Osteoblast (primary cell): ENCODE data around the gene BRF1. TPM values are rescaled to one million over a fixed set of nuclear protein-coding genes. Genes with fewer than 3 reads are reported as not detected.

ENCODE experiments used
- DNase-seq: peaks from one replicate; pipeline ENCODE4 v3.0.0; 2011; ENCODE audit warnings: low spot score, mixed read lengths; ENCODE audit not compliant: insufficient read length; ENCODE audit errors: missing footprints
- H2AFZ ChIP-seq: 2 replicates; pipeline ENCODE4 v1.6.0; 2011; ENCODE audit warnings: mild to moderate bottlenecking, low read length
- H3K27ac ChIP-seq: 2 replicates; pipeline ENCODE4 v1.5.1; 2011; ENCODE audit warnings: mild to moderate bottlenecking, low read depth, low read length, moderate library complexity
- H3K27me3 ChIP-seq: 2 replicates; pipeline ENCODE4 v1.6.0; 2012; ENCODE audit warnings: mild to moderate bottlenecking, control low read depth, inconsistent platforms, low read length, moderate library complexity; ENCODE audit not compliant: insufficient read depth
- H3K36me3 ChIP-seq: 2 replicates; pipeline ENCODE4 v1.5.1; 2011; ENCODE audit warnings: mild to moderate bottlenecking, low read length, control low read depth, moderate library complexity; ENCODE audit not compliant: insufficient read depth
- H3K4me1 ChIP-seq: 2 replicates; pipeline ENCODE4 v1.5.1; 2011; ENCODE audit warnings: mild to moderate bottlenecking, low read length, control low read depth, moderate library complexity; ENCODE audit not compliant: insufficient read depth
- H3K4me2 ChIP-seq: 2 replicates; pipeline ENCODE4 v1.6.0; 2011; ENCODE audit warnings: mild to moderate bottlenecking, low read length; ENCODE audit not compliant: insufficient read depth
- H3K4me3 ChIP-seq: fragments of 200-600 bp; sonication (generic); 3 replicates; pipeline ENCODE4 v1.5.1; 2012; ENCODE audit warnings: mild to moderate bottlenecking, low read length, inconsistent platforms; ENCODE audit not compliant: insufficient read depth
- H3K79me2 ChIP-seq: 2 replicates; pipeline ENCODE4 v1.6.0; 2012; ENCODE audit warnings: mild to moderate bottlenecking, low read length, control low read depth, inconsistent platforms; ENCODE audit not compliant: insufficient read depth
- H3K9me3 ChIP-seq: 2 replicates; pipeline ENCODE4 v1.5.1; 2011; ENCODE audit warnings: low read depth, low read length, control low read depth
- H4K20me1 ChIP-seq: 2 replicates; pipeline ENCODE4 v1.6.0; 2012; ENCODE audit warnings: mild to moderate bottlenecking, low read length, control low read depth; ENCODE audit not compliant: insufficient read depth
- CTCF ChIP-seq: IDR thresholded peaks from 2 replicates; pipeline ENCODE4 v1.5.1; 2011; ENCODE audit warnings: mild to moderate bottlenecking, low read depth, low read length, moderate library complexity; ENCODE audit errors: extremely low read depth
- total RNA-seq: library from RNA; depleted of rRNA; stranded (reverse); fragments of >200 nt; gene quantifications from 2 replicates; pipeline ENCODE4 v1.2.3, GENCODE V29; 2012

The BRF1 gene
- total RNA-seq, 1 donor = 34.4 TPM

- Histone ChIP-seq H3K79me2 (no peaks in the 10 kb centered on the region), H3K27me3 (peaks cover 21% of the 10 kb centered on the region), H4K20me1 (no peaks in the 10 kb centered on the region), H3K4me2 (no peak overlapping the region), H2AFZ (no peak overlapping the region), H3K27ac (no peak overlapping the region), H3K9me3 (no peaks in the 10 kb centered on the region), H3K4me1 (no peaks in the 10 kb centered on the region), H3K36me3 (no peaks in the 10 kb centered on the region), H3K4me3 (no peak overlapping the region)
- TF ChIP-seq CTCF = no peak
- DNase-seq = no peak
These were observed 132.7 kb downstream of the BRF1 start for GRCh38 chr14:105168093-105168420.

- no peak for DNase-seq
- Histone ChIP-seq H3K9me3 (no peaks in the 10 kb centered on the region), H4K20me1 (no peaks in the 10 kb centered on the region), H3K4me3 (no peak overlapping the region), H3K79me2 (no peaks in the 10 kb centered on the region), H3K27me3 (peaks cover 21% of the 10 kb centered on the region), H2AFZ (no peak overlapping the region), H3K4me1 (no peaks in the 10 kb centered on the region), H3K27ac (no peak overlapping the region), H3K36me3 (no peaks in the 10 kb centered on the region), H3K4me2 (no peak overlapping the region)
- no peak for TF ChIP-seq CTCF
These were observed 133.3 kb downstream of the BRF1 start for GRCh38 chr14:105167303-105168092.

GRCh38 chr14:105166571-105167302 lies 134.1 kb downstream of the BRF1 start:
- no peak overlapping the region for H3K4me3 ChIP-seq
- H4K20me1 ChIP-seq = no peaks in the 10 kb centered on the region
- no peaks in the 10 kb centered on the region for H3K79me2 ChIP-seq
- no peak for DNase-seq
- no peaks in the 10 kb centered on the region for H3K36me3 ChIP-seq
- H3K27ac ChIP-seq = no peak overlapping the region
- H2AFZ ChIP-seq = no peak overlapping the region
- no peaks in the 10 kb centered on the region for H3K9me3 ChIP-seq
- H3K4me1 ChIP-seq = no peaks in the 10 kb centered on the region
- no peak for TF ChIP-seq CTCF
- H3K27me3 ChIP-seq = peaks cover 21% of the 10 kb centered on the region
- H3K4me2 ChIP-seq = no peak overlapping the region

- Histone ChIP-seq H3K4me2 (no peak overlapping the region), H3K9me3 (no peaks in the 10 kb centered on the region), H3K27ac (no peak overlapping the region), H3K36me3 (no peaks in the 10 kb centered on the region), H3K79me2 (no peaks in the 10 kb centered on the region), H4K20me1 (no peaks in the 10 kb centered on the region), H3K27me3 (peaks cover 20% of the 10 kb centered on the region), H3K4me1 (no peaks in the 10 kb centered on the region), H3K4me3 (no peak overlapping the region), H2AFZ (no peak overlapping the region)
- DNase-seq = no peak
- no peak for TF ChIP-seq CTCF
These were observed 134.9 kb downstream of the BRF1 start for GRCh38 chr14:105165761-105166485.
